OCI-LY7 (cell line): ENCODE results near the gene UBR2. TPM values are rescaled to one million over a fixed set of nuclear protein-coding genes. Genes with fewer than 3 reads are reported as not detected.
A peak's percentile ranks its signal among the peaks of the same experiment; 100 is the strongest.

Experiments
- BruUV-seq: library from RNA; stranded (reverse); fragments of 400-500 nt; replicated peaks from 2 replicates; lab custom pipeline; 2021; lab: Mats Ljungman, UMichigan
- CTCF ChIA-PET: fragments of 300-600 bp; sonication (Branson Sonifier 250); formaldehyde crosslinking; loops from one replicate; lab custom pipeline; 2022; ENCODE audit warnings: antibody characterized with exemption; ENCODE audit not compliant: unreplicated experiment; lab: Charles Lee
- POLR2A ChIA-PET: fragments of 300-600 bp; sonication (Branson Sonifier 250); formaldehyde crosslinking; loops from one replicate; lab custom pipeline; 2022; ENCODE audit warnings: antibody characterized with exemption; lab: Charles Lee
- DNase-seq: peaks from one replicate; pipeline ENCODE4 v3.0.0-alpha.2; 2015; ENCODE audit warnings: low spot score
- H2AFZ ChIP-seq: fragments of 200-600 bp; sonication (generic), shearing (Covaris generic); 2 replicates; pipeline ENCODE4 v1.6.1; 2014; ENCODE audit warnings: mild to moderate bottlenecking, antibody characterized with exemption, low read length, moderate library complexity
- H3K27ac ChIP-seq: fragments of 200-600 bp; sonication (generic); 2 replicates; pipeline ENCODE4 v1.5.1; 2014; ENCODE audit warnings: mixed run types, low read depth, mild to moderate bottlenecking, moderate library complexity, low read length, inconsistent platforms; ENCODE audit not compliant: poor library complexity, severe bottlenecking
- H3K36me3 ChIP-seq: fragments of 200-600 bp; sonication (generic); 2 replicates; pipeline ENCODE4 v1.6.1; 2014; ENCODE audit warnings: mild to moderate bottlenecking, antibody characterized with exemption, low read length, moderate library complexity, mixed read lengths; ENCODE audit not compliant: insufficient read depth
- H3K4me1 ChIP-seq: fragments of 200-600 bp; sonication (generic); 2 replicates; pipeline ENCODE4 v1.5.1; 2014; ENCODE audit warnings: mild to moderate bottlenecking, low read length; ENCODE audit not compliant: insufficient read depth, poor library complexity, severe bottlenecking
- H3K4me2 ChIP-seq: fragments of 200-600 bp; sonication (generic); 2 replicates; pipeline ENCODE4 v1.6.1; 2014; ENCODE audit warnings: mild to moderate bottlenecking, low read length
- H3K4me3 ChIP-seq: fragments of 200-600 bp; sonication (generic); 2 replicates; pipeline ENCODE4 v1.5.1; 2014; ENCODE audit warnings: mild to moderate bottlenecking, low read depth, low read length; ENCODE audit not compliant: poor library complexity, severe bottlenecking
- H3K79me2 ChIP-seq: fragments of 200-600 bp; sonication (generic); 2 replicates; pipeline ENCODE4 v1.6.1; 2016; ENCODE audit warnings: low read depth, mild to moderate bottlenecking, low read length, moderate library complexity, mixed read lengths; ENCODE audit not compliant: insufficient read depth
- H3K9me2 ChIP-seq: fragments of 200-600 bp; sonication (generic); 2 replicates; pipeline ENCODE4 v1.6.1; 2016; ENCODE audit warnings: mild to moderate bottlenecking, low read length, mixed read lengths; ENCODE audit not compliant: insufficient read depth
- H3K9me3 ChIP-seq: fragments of 200-600 bp; sonication (generic); 2 replicates; pipeline ENCODE4 v1.6.1; 2014; ENCODE audit warnings: mild to moderate bottlenecking, mixed run types, low read length, mixed read lengths
- H4K20me1 ChIP-seq: fragments of 200-600 bp; sonication (generic); 2 replicates; pipeline ENCODE4 v1.6.1; 2014; ENCODE audit warnings: mild to moderate bottlenecking, antibody characterized with exemption, low read length, moderate library complexity, mixed read lengths; ENCODE audit not compliant: insufficient read depth
- CTCF ChIP-seq: fragments of 200-600 bp; sonication (generic); conservative IDR thresholded peaks from 2 replicates; pipeline ENCODE4 v1.5.1; 2014; ENCODE audit warnings: mild to moderate bottlenecking, antibody characterized with exemption, low read length, moderate library complexity, mixed read lengths
- EZH2phosphoT487 ChIP-seq: fragments of 200-600 bp; sonication (generic); IDR thresholded peaks from 2 replicates; pipeline ENCODE4 v1.6.1; 2018; ENCODE audit warnings: low read depth, borderline replicate concordance, mild to moderate bottlenecking, mixed run types, antibody characterized with exemption, low read length, moderate library complexity, mixed read lengths
- intact Hi-C: fragments of 100-400 bp; cut with micrococcal nuclease; formaldehyde crosslinking; loops from one replicate; pipeline ENCODE4 v1.10.0; 2022; ENCODE audit not compliant: unreplicated experiment
- total RNA-seq, 2 experiments: library from RNA; depleted of rRNA in 1 of 2; stranded (reverse); fragments of >200 nt in 1 of 2; shearing (Covaris generic) in 1 of 2; gene quantifications; 2 replicates each; pipeline ENCODE4 v1.2.3, GENCODE V29; 2014 to 2022

The UBR2 gene
- total RNA-seq, 2 experiments from 2014 or later: 17.1 to 26.7 TPM

- Histone ChIP-seq H2AFZ (peak overlapping the region; percentile 97), H3K4me2 (peak overlapping the region; percentile 60), H3K4me1 (peaks cover 16% of the 10 kb centered on the region), H3K9me3 (no peaks in the 10 kb centered on the region), H3K36me3 (no peaks in the 10 kb centered on the region), H4K20me1 (no peaks in the 10 kb centered on the region), H3K27ac (peak overlapping the region; percentile 50), H3K9me2 (no peaks in the 10 kb centered on the region), H3K79me2 (no peaks in the 10 kb centered on the region), H3K4me3 (peak overlapping the region; percentile 31)
- intact Hi-C loops: loop anchor here (1.0 to 5.0 kb wide), 4 partner anchors 65 to 171 kb away; no protein-coding TSS in a partner anchor
- ChIA-PET CTCF (interaction anchor here (1.0 to 1.7 kb wide), 3 partner anchors 15 to 166 kb away, joined by 3 to 6 read pairs (median 4); no protein-coding TSS in a partner anchor), POLR2A (interaction anchor here (1.3 to 1.9 kb wide), 3 partner anchors 10 to 63 kb away, joined by 6 to 8 read pairs (median 6); no protein-coding TSS in a partner anchor)
- no TSS peak for BruUV-seq
- peak; percentile 98 for TF ChIP-seq CTCF
- TF ChIP-seq EZH2phosphoT487: no peak
- DNase-seq: peak; percentile 91
Measured at GRCh38 chr6:42726485-42727086, 162.8 kb downstream of the UBR2 start.

- H2AFZ ChIP-seq: peak overlapping the region; percentile 97
- TF ChIP-seq EZH2phosphoT487 (no peak), CTCF (no peak)
- H4K20me1 ChIP-seq: no peaks in the 10 kb centered on the region
- H3K79me2 ChIP-seq: no peaks in the 10 kb centered on the region
- H3K4me1 ChIP-seq: peaks cover 16% of the 10 kb centered on the region
- H3K9me3 ChIP-seq: no peaks in the 10 kb centered on the region
- no peak for DNase-seq
- H3K36me3 ChIP-seq: no peaks in the 10 kb centered on the region
- no peaks in the 10 kb centered on the region for H3K9me2 ChIP-seq
- peak overlapping the region; percentile 60 for H3K4me2 ChIP-seq
- BruUV-seq: no TSS peak
- H3K4me3 ChIP-seq: no peak overlapping the region
- ChIA-PET POLR2A (interaction anchor here (1.5 to 1.9 kb wide), 2 partner anchors 9 to 64 kb away, joined by 6 read pairs; no protein-coding TSS in a partner anchor), CTCF (interaction anchor here (1.7 kb wide), 1 partner anchor 15 kb away, joined by 6 read pairs; no protein-coding TSS in a partner anchor)
- intact Hi-C loops: loop anchor here (5.0 kb wide), 2 partner anchors 160 to 170 kb away; no protein-coding TSS in a partner anchor
- peak overlapping the region; percentile 36 for H3K27ac ChIP-seq
Measured at GRCh38 chr6:42727087-42727611, 163.3 kb downstream of the UBR2 start.
